Activated T-cell treated with anti-CD3 and anti-CD28 coated beads, Interleukin-2, amount 50 U/mL, for 48 hours (primary cell): Measurements from ENCODE around the gene HERC2.
"Not testable (repeated sequence)": the region's sequence is repeated elsewhere in the genome, so short reads cannot be mapped to it uniquely, and the experiment has no call there.

Experiments
- DNase-seq, 2 experiments: peaks; one replicate each; pipeline ENCODE4 v3.0.0-alpha.2; 2020

The HERC2 gene

GRCh38 chr15:28219116-28219515 lies 102.9 kb downstream of the HERC2 start:
- no peak for DNase-seq

DNA sequence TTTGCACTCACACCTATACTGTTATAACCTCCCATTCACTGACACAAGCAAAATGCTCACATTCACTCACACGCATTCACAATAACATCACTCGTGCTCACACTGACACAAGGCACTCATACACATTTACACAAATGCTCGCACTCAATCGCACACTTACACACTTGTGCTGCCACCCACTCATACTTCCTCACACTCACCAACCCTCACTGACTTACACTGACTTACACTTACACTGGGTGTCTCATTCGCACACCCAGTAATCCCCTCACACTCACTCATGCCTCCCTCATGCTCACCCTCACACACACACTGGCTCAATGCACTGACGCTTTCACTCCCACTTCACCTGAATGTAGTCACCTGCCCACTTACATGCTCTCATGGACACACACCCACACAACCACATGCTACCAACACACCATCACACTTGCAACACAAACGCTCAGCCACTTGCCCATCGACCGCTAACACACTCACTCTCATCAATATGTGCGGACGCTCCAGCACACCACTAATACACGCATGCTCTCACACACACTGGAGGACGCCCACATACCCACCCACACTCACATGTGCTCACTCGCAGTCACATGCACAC lies 104.9 kb downstream of the HERC2 start:
- DNase-seq = not testable (repeated sequence)

GRCh38 chr15:28215521-28215920 lies 106.5 kb downstream of the HERC2 start:
- DNase-seq = not testable (repeated sequence)

GRCh38 chr15:28214006-28214790 lies 107.8 kb downstream of the HERC2 start:
- not testable (repeated sequence) for DNase-seq

- not testable (repeated sequence) for DNase-seq
These were observed 108.6 kb downstream of the HERC2 start for GRCh38 chr15:28213393-28213792.

DNA sequence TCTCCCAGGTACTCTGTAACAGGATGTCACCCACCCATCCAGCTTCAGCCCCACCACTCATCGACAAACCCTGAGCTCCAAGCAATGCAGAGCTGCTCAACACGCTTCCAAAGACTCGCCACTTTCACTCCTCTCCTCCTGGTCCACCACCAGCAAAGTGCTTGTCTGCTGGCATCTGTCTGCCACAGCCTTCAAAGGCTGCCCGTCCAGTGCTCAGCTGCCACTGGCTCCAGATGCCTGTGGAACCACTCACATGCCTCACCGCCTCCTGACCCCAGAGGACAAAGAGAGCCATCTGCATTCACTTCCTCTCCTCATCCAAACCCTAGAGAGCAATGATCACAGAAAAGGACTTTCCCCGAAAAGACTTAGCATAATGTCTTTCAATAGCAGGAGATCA lies 113.4 kb downstream of the HERC2 start:
- DNase-seq = no peak

DNA sequence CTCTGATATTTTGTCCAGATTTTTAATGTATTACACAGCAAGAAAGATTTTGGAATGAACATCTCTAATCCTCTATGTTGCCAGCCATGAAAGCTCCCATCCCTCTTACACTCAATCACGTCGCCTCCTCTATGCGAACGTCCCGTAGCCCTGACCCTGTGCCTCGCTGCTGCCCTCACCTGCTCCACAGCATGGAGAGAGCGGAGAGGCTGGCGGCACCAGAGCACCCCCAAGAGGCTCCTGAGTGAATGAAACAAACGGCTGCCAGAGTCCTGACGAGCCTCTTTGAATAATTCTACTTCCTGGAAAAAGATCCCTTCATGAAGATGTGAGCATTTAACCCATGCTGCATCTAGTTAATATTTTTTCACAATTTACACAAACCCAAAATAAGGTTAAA lies 116.3 kb downstream of the HERC2 start:
- DNase-seq = not testable (repeated sequence)

GRCh38 chr15:28203055-28203828 lies 118.7 kb downstream of the HERC2 start:
- not testable (repeated sequence) for DNase-seq

GRCh38 chr15:28202124-28202523 lies 119.9 kb downstream of the HERC2 start:
- DNase-seq = not testable (repeated sequence)

DNA sequence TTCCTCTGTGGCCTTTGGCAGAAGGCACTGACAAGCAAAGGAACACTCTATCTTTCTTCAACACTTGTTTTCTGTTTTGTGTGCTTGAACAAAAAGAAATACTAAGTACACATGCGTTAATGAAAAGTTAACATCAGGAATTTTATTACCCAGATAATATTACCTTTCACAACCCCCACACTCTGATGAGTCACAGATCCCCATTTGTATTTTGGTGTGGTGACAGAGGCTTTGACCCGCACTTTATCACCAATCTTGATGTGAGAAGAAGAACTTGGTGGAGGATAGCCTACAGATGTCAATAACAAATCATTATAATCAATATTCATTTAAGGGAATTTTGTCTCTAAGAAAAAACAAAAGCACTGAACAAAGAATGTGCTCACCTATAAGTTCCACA lies 123.8 kb downstream of the HERC2 start:
- not testable (repeated sequence) for DNase-seq

DNA sequence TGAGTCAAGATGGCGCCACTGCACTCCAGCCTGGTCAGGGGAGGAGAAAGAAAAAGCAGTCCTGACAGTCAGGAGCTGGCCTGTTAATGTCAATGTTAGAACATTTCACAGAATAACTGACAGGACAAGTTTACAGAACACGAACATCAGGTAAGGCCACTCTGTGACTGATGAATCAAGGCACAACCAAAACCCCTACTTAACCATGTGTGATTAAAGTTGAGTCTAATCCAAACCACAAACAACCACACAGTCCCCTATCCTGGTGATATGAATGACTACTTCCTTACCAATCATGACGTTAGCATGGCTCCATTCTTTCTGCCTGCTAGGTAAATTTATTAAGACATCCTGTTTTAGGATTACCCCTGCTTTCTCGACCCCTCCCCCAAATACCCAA lies 124.3 kb downstream of the HERC2 start:
- DNase-seq = not testable (repeated sequence)

GRCh38 chr15:28196581-28196980 lies 125.4 kb downstream of the HERC2 start:
- DNase-seq = not testable (repeated sequence)

GRCh38 chr15:28192772-28193171 lies 129.2 kb downstream of the HERC2 start:
- DNase-seq = no peak

- DNase-seq = no peak
These were observed 130.1 kb downstream of the HERC2 start for GRCh38 chr15:28191832-28192231.

DNA sequence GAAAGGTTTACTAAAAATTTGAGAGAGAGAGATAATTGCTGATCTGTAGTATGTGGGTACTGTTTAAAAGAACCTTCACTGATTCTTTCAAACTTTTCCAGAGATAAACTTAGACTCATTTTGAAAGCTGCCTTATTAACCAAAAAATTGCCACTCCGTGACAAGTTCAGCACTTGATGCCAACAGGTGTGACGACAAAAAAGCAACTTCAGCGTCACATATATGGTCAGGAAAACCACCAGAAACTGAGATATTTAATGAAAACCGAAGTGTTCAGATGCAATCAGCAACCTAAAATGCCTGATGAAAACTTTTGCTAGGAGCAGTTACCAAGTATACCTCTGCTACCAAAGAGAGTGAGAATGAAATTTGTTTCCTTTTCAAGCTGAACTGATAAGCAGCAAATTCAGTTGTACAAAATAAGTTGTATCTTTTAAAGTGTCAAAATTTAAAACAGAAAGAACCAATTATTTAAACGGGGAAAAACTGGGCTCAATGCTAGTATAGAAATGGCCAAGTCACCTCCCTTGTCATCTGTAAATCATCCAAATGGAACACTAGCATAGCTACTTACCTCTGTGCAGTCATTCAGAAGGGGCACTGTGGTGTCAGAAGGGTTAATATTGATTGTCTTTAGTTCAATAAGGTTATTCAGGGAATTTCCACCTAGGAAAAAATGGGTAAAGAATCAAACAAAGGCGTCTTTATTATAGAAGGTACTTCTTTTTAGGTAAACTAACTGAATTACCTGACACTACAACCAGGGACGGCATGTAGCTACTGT lies 131.4 kb downstream of the HERC2 start:
- DNase-seq = no peak

GRCh38 chr15:28185148-28185895 lies 136.7 kb downstream of the HERC2 start:
- DNase-seq = no peak

DNA sequence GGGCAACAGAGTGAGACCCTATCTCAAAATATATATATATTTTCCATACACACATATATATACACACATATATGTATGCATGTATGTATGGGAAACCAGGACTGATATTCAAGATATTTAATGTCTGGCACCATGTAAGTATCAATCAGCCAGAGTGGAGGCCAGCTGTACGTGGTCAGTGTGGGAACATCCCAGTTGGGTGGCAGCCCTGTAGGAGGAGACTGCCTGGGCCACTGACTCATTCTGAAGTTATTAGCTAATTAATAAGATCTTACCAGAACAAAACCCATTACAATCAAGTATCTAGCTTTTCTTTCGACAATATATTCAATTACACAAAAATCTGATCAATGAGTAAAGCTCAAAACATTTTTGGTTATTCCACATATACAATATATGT lies 137.8 kb downstream of the HERC2 start:
- no peak for DNase-seq

GRCh38 chr15:28182731-28183130 lies 139.2 kb downstream of the HERC2 start:
- DNase-seq = no peak

GRCh38 chr15:28182216-28182615 lies 139.8 kb downstream of the HERC2 start:
- DNase-seq = no peak

GRCh38 chr15:28181366-28181765 lies 140.6 kb downstream of the HERC2 start:
- DNase-seq = no peak

DNA sequence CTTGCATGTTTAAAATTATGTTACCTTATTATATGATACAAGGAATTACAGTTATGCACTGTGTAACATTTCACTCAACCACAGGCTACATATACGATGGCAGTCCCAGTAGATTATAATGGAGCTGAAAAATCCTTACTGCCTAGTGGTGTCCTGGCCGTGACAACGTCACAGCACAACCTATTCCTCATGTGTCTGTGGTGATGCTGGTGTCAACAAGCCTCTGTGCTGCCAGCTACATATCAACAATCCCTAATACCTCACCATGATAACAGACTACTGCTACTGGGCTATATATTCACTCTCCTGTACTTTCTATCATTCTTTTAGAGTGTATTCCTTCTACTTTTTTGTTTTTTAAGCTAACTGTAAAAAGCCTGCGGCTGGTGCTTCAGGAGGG lies 142.7 kb downstream of the HERC2 start:
- DNase-seq = no peak

- DNase-seq = no peak
These were observed 143.3 kb downstream of the HERC2 start for GRCh38 chr15:28178727-28179126.
